Fibroblast of skin of abdomen (primary cell): ENCODE results near the gene NUDCD3.
"Not testable (repeated sequence)": the region's sequence is repeated elsewhere in the genome, so short reads cannot be mapped to it uniquely, and the experiment has no call there.

Experiments
- DNase-seq: peaks from one replicate; pipeline ENCODE4 v3.0.0-alpha.2; 2013

Gene NUDCD3

GRCh38 chr7:44517175-44517574 lies 26.7 kb upstream of the NUDCD3 start:
- no peak for DNase-seq

- no peak for DNase-seq
Measured at GRCh38 chr7:44515590-44516268, 25.3 kb upstream of the NUDCD3 start.

DNA sequence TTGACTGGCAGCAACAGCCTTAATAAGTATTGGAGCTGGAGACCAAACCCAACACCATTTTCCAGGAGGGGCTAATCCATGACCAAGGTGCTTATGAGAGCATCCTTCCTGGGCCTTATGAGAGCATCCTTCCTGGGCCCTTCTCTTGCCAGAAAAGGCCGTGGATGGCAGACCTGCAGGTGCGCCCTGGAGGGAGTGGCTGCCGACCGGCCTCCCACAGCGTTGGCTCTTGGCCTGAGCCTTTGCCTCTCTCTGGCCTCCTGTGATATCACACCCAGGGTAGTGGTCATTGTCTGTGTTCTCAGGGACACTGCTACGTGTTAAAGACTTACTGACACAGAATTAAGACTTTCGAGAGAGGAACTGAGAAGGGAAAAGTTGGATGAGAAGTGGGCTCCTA lies 22.3 kb upstream of the NUDCD3 start:
- DNase-seq = no peak

DNA sequence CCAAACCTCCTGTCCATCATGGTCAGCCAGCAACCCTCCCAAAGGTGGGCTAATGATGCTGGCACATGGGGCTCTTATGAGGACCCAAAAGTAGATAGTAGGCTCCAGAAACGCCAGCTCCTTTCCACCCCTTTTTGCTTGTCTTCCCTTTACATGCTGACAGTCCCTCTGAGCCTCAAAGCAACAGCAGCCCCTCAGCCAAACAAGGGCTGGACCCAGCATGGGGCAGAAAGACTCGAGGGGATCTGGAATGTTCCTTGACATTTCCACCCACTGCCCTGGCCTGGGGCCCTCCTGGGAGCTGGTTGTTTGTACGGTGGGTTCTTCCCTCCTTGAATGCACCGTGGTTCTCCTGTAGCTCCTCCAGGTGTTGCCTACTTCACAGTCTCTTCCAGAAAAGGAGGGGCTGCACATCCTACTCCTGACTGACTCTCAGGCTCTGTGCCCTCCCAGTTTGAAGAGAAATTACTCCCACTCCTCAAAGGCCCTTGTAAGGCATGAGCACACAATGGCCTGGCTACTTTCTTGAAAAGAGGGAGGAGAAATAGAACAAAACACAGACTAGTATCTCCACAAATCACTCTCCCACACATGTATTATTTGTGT lies 21.5 kb upstream of the NUDCD3 start:
- DNase-seq = no peak

DNA sequence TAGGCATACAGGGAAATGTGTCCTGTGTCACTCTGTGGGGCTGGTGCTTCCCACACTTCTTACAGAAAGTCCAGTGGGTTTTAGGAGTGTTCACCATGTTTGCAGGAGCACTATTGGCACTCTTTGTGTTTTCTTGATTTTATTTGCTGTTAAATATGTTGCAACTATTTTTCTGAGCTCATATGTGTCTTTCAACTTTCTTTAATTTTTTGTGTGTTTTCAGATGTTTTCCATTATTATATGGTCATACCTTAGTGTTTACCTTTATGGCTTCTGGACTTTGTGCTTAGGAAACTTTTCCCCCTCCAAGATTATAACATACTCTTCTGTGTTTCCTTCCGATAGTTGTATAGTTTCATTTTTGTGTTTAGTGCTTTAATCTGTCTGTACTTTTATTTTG lies 20.8 kb upstream of the NUDCD3 start:
- no peak for DNase-seq

GRCh38 chr7:44508328-44509030 lies 18.0 kb upstream of the NUDCD3 start:
- no peak for DNase-seq

- DNase-seq = not testable (repeated sequence)
Measured at GRCh38 chr7:44506592-44507288, 16.3 kb upstream of the NUDCD3 start.

DNA sequence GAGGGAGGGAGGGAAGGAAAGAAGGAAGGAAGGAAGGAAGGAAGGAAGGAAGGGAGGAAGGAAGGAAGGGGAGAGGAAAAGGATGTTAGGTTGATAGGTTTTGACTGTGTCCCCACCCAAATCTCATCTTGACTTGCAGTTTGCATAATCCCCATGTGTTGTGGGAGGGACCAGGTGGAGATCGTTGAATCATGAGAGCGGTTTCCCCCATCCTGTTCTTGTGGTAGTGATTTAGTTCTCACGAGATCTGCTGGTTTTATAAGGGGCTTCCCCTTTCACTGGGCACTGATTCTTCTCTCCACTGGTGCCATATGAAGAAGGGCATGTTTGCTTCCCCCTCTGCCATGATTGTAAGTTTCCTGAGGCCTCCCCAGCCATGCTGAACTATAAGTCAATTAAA lies 15.1 kb upstream of the NUDCD3 start:
- DNase-seq = no peak

DNA sequence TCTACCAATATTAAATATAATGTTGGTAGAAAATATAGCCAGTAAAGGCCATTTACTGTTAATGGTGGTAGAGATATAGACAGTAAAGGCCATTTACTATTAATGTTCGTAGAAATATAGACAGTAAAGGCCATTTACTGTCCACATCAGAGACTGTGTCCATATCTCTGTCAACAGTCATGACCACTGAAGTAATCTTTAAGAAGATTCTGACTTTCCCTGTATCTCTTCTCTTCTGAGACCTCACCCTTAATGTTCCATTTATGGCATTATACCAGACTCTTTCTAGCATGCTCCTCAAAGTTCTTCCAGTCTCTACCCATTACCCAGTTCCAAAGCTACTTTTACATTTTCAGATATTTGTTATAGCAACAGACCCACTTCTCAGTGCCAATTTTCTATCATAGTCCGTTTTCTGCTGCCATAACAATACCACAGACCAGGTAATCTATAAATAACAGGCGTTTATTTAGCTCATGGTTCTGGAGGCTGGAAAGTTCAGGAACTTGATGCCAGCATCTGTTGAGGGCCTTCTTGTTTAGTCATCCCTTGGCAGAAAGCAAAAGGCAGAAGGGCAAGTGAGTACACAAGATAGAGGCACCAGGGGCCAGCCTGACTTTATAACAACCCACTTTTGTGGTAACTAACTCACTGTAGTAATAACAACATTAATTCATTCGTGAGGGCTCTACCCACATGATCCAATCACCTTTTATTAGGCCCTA lies 7.9 kb upstream of the NUDCD3 start:
- DNase-seq = no peak

GRCh38 chr7:44497155-44498027 lies 6.9 kb upstream of the NUDCD3 start:
- no peak for DNase-seq

GRCh38 chr7:44496385-44496784 lies 5.9 kb upstream of the NUDCD3 start:
- no peak for DNase-seq

DNA sequence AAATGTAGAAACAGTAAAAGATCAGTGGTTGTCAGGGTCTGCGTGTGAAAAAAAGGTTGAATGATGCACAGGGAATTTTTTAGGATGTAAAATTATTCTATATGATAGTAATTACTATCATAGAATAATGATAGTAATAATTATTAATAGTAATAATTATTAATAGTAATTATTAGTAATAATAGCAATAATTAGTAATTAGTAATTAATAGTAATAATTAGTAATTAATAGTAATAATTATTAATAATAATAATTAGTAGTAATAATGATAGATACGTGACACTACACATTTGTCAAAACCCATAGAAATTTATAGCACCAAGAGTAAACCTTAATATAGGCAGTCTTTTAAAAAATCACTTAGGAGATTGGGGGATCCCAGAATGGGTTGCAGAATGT lies 4.5 kb upstream of the NUDCD3 start:
- no peak for DNase-seq

DNA sequence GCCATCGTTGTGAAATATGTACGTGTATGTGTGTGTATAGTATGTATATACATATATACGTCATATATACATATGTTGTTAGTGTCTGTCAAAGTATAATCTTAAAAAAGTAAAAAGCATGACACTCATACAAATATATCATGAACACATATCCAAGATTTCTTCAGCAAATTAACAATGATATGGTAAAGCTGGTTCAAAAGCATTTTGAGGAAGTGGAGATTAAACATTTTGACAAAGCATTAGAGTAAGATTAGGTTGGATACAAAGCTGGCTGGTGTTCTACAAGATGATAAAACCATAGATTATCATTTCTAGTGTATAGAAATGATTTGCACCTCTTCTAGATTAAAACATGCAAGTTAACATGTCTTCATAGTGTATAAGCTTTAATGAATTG lies 771 bp upstream of the NUDCD3 start:
- no peak for DNase-seq

GRCh38 chr7:44489955-44490350 lies 505 bp downstream of the NUDCD3 start:
- no peak for DNase-seq

GRCh38 chr7:44488955-44489354 lies 1.5 kb downstream of the NUDCD3 start:
- DNase-seq = no peak

DNA sequence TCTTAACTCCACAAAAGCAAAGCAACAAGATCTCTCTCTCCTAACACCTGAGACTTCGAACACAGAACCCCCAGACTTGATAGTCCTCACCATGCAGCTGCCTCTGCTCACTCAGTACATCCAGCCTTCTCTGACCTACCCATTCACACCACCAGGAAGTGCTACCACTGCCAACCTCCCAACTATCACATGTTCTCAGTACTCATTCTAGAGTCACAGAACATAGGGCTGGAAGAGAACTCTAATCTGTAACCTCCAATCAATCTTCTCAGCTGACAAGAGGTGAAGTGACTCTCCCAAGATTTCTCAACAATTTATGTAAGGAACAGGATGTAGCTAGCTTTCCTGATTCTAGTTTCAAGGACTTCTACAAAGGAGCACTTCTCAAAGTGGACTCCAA lies 3.8 kb downstream of the NUDCD3 start:
- DNase-seq = peak; percentile 3

DNA sequence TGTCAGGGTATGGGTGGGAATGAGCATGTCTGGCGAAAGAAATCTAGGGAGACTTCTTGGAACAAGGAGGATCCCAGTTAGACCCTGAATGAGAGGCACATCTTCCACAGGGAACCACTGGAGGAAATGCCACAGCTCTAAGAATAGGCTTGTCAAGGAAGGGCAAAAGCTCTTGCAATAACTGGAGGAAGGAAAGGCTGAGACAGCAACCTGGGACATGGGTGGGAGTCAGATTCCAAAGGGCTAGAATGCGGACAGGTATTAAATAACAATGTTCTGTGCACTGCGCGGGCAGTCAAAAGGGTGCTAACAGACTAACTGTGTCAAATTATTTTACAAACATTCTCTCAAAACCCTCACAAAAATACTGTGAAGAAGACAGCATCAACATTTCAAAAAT lies 4.5 kb downstream of the NUDCD3 start:
- no peak for DNase-seq

GRCh38 chr7:44484482-44485313 lies 5.8 kb downstream of the NUDCD3 start:
- no peak for DNase-seq

DNA sequence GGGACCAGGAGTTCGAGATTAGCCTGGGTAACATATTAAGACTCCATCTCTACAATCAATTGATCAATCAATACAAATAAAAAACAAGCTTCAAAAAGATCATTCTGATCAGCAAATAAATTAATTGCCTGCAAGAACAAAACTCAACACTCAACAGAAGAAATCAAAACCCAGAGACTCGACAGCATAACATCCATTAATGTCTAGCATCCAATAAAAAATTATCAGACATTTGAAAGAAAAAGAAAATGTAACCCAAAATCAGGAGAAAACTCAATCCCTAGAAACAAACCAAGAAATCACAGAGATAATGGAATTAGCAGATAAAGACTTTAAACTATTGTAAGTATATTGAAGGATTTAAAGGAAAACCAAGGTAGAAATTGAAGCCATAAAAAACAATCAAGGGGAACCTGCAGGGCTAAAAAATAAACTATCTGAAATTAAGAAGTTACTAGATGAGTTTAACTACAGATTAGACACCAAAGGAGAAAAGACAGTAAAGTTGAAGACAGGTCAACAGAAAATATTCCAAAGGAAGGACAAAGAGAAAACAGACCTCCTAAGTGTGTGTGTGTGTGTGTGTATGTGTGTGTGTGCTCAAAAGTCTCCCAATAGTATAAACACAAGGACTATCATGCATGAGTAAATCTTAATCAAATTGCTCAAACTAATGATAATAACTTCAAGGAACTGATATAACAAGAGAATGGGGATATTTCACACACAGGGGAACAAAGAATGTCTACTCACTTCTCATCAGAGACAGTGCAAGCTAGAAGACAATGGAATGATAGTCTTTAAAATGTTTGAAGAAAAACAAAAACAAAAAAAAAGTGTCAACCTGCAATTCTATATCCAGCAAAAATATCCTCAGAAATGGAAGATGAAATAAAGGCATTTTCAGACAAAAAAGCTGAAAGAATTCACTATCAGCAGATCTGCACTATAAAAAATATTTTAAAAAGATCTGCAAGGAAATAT lies 7.7 kb downstream of the NUDCD3 start:
- DNase-seq = no peak

DNA sequence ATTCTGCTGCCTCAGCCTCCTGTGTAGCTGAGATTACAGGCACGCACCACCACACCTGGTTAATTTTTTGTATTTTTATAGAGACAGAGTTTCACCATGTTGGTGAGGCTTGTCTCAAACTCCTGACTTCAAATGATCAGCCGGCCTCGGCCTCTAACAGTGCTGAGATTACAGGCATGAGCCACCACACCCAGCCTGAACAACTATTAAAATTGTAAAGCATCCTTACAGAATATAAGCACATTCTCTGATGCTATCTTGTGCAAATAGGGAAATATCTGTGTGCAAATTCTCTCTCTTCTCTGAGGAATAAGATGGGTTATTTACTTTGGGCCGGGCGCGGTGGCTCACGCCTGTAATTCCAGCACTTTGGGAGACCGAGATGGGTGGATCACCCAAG lies 12.5 kb downstream of the NUDCD3 start:
- no peak for DNase-seq
